ENCODE results near the gene VPS16.

The VPS16 gene

DNA sequence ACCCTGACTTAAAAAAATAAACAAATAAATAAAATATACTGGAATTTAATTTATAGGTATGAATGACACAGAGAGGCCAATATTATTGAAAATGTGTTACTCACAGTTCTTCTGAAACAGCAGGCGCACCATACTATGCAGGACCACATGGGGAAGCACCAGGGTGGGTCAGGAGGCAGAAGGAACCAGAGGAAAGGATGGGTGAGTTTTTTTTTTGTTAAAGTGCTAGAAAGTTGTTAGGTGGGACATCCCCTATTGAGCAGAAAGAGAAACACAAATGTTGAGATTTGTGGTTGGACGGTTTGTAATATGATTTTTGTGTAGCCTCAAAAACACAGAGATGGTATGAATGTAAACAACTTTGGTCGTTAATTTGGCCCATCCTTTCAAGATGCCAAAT lies 58.7 kb downstream of the VPS16 start:
- no peak overlapping the region for H3K27ac ChIP-seq (ENCODE audit: low read depth, low read length)
- no peaks in the 10 kb centered on the region for H3F3A ChIP-seq (ENCODE audit: insufficient read depth)
- no peak overlapping the region for H3K4me3 ChIP-seq (ENCODE audit: insufficient read depth, low read length, poor library complexity, severe bottlenecking)
- H3K9ac ChIP-seq (ENCODE audit: low read length) = no peak overlapping the region
- TF ChIP-seq EZH2phosphoT487 (conservative IDR thresholded peaks at IDR 0.05; ENCODE audit: low read length) = no peak
- TF ChIP-seq, protein P1, sequence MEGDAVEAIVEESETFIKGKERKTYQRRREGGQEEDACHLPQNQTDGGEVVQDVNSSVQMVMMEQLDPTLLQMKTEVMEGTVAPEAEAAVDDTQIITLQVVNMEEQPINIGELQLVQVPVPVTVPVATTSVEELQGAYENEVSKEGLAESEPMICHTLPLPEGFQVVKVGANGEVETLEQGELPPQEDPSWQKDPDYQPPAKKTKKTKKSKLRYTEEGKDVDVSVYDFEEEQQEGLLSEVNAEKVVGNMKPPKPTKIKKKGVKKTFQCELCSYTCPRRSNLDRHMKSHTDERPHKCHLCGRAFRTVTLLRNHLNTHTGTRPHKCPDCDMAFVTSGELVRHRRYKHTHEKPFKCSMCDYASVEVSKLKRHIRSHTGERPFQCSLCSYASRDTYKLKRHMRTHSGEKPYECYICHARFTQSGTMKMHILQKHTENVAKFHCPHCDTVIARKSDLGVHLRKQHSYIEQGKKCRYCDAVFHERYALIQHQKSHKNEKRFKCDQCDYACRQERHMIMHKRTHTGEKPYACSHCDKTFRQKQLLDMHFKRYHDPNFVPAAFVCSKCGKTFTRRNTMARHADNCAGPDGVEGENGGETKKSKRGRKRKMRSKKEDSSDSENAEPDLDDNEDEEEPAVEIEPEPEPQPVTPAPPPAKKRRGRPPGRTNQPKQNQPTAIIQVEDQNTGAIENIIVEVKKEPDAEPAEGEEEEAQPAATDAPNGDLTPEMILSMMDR (IDR thresholded peaks at IDR 0.05; ENCODE audit: insufficient read depth, low read length, poor library complexity, severe bottlenecking) = no peak
- H2AFZ ChIP-seq (ENCODE audit: low read depth, low read length, severe bottlenecking) = no peak overlapping the region
- H3K79me2 ChIP-seq (ENCODE audit: insufficient read depth, low read length) = peaks cover 84% of the 10 kb centered on the region
- H3K36me3 ChIP-seq (ENCODE audit: low read length) = no peaks in the 10 kb centered on the region
- no peaks in the 10 kb centered on the region for H3K9me3 ChIP-seq (ENCODE audit: insufficient read depth, low read length)
- H4K20me1 ChIP-seq (ENCODE audit: low read depth, low read length) = no peaks in the 10 kb centered on the region
- no peak overlapping the region for H3K4me2 ChIP-seq (ENCODE audit: low read depth, low read length, poor library complexity, severe bottlenecking)
- H3K9me2 ChIP-seq (replicated peaks; ENCODE audit: insufficient read depth, low read length) = no peaks in the 10 kb centered on the region
- no peaks in the 10 kb centered on the region for H3K27me3 ChIP-seq (ENCODE audit: low read length)

DNA sequence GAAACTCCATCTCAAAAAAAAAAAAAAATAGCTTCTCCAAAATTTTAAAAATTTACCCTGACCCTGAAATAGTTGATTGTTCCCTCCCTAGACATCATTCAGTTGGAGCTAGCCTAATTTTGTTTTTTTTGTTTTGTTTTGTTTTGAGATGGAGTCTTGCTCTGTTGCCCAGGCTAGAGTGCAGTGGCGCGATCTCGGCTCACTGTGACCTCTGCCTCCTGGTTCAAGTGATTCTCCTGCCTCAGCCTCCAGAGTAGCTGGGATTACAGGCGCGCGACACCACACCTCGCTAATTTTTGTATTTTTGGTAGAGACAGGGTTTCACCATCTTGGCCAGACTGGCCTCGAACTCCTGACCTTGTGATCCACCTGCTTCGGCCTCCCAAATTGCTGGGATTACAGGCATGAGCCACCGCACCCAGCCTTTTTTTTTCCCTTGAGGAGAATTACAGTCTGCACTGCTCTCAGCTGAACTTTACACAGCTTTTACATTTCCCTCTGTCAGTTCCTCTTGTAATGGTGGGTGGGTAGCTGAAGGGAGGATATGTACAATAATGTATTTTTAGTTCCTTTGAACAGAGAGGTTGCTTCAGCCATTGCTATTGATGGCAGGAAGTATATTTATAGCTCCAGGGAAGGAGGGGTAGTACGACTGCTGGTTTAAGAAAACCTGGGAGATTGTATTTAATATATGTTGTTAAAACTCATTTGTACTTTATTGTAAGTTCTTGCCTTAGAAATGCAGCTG lies 60.5 kb downstream of the VPS16 start:
- no peak overlapping the region for H3K4me3 ChIP-seq (ENCODE audit: insufficient read depth, low read length, poor library complexity, severe bottlenecking)
- no peaks in the 10 kb centered on the region for H3K9me3 ChIP-seq (ENCODE audit: insufficient read depth, low read length)
- TF ChIP-seq, protein P1 (IDR thresholded peaks at IDR 0.05; ENCODE audit: insufficient read depth, low read length, poor library complexity, severe bottlenecking) = no peak
- no peak for TF ChIP-seq EZH2phosphoT487 (conservative IDR thresholded peaks at IDR 0.05; ENCODE audit: low read length)
- H3K27me3 ChIP-seq (ENCODE audit: low read length) = no peaks in the 10 kb centered on the region
- no peak overlapping the region for H3K4me2 ChIP-seq (ENCODE audit: low read depth, low read length, poor library complexity, severe bottlenecking)
- H3K79me2 ChIP-seq (ENCODE audit: insufficient read depth, low read length) = peaks cover 74% of the 10 kb centered on the region
- no peaks in the 10 kb centered on the region for H4K20me1 ChIP-seq (ENCODE audit: low read depth, low read length)
- no peak overlapping the region for H2AFZ ChIP-seq (ENCODE audit: low read depth, low read length, severe bottlenecking)
- no peaks in the 10 kb centered on the region for H3K36me3 ChIP-seq (ENCODE audit: low read length)
- H3K9ac ChIP-seq (ENCODE audit: low read length) = no peak overlapping the region
- no peaks in the 10 kb centered on the region for H3F3A ChIP-seq (ENCODE audit: insufficient read depth)
- no peaks in the 10 kb centered on the region for H3K9me2 ChIP-seq (replicated peaks; ENCODE audit: insufficient read depth, low read length)
- no peak overlapping the region for H3K27ac ChIP-seq (ENCODE audit: low read depth, low read length)

DNA sequence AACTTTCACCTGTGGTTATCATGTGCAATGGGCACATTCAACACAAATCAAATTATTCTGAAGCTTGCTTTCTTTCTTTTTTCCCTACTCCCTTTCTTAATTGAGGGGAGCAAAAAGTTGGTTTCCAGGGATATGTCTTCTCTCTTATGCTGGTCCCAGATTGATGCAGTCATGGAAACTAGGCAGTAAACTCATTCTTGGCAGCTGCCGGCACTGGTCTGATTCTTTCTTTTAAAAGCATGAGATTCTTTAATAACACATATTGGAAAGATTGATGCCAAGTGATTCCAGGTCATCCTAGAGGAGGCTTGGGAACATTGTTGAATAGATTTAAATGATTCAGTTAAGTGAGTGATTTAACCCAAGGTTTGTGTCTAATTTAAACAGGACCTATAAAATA lies 61.7 kb downstream of the VPS16 start:
- Histone ChIP-seq H3K79me2 (ENCODE audit: insufficient read depth, low read length) (peaks cover 73% of the 10 kb centered on the region), H3K27me3 (ENCODE audit: low read length) (no peaks in the 10 kb centered on the region), H3K4me3 (ENCODE audit: insufficient read depth, low read length, poor library complexity, severe bottlenecking) (no peak overlapping the region), H3K9me2 (replicated peaks; ENCODE audit: insufficient read depth, low read length) (no peaks in the 10 kb centered on the region), H4K20me1 (ENCODE audit: low read depth, low read length) (no peaks in the 10 kb centered on the region), H3K9ac (ENCODE audit: low read length) (no peak overlapping the region), H3F3A (ENCODE audit: insufficient read depth) (peaks cover 3% of the 10 kb centered on the region; the same call in 1 of the 2 replicates), H3K27ac (ENCODE audit: low read depth, low read length) (no peak overlapping the region), H3K4me2 (ENCODE audit: low read depth, low read length, poor library complexity, severe bottlenecking) (no peak overlapping the region), H2AFZ (ENCODE audit: low read depth, low read length, severe bottlenecking) (no peak overlapping the region), H3K36me3 (ENCODE audit: low read length) (no peaks in the 10 kb centered on the region), H3K9me3 (ENCODE audit: insufficient read depth, low read length) (no peaks in the 10 kb centered on the region)
- TF ChIP-seq, protein P1 (IDR thresholded peaks at IDR 0.05; ENCODE audit: insufficient read depth, low read length, poor library complexity, severe bottlenecking) = no peak
- no peak for TF ChIP-seq EZH2phosphoT487 (conservative IDR thresholded peaks at IDR 0.05; ENCODE audit: low read length)

All from SU-DHL-6 (cell line).